ENCODE results near the gene RPL14.

RPL14 gene

DNA sequence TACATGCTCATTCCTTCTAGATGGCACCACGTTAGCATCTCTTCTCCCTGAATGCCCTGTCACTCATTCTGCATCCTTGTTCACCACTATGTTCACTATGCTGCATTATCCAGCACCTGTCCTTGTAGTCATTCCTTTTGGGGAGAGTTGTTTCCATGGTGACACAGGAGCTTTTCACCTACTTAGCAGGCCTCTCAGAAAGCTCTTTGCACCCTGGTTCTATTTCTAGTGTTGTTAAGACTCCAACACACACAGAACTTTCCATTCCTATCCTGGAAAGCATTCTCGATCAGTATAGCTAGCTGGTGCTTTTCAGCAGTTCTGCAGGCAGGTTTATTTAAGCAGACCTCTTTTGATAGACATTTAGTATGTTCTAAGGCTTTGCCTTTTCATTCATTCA, 6.7 kb upstream of the RPL14 start:
- no peaks in the 10 kb centered on the region for H3K9me3 ChIP-seq (ENCODE audit: control insufficient read depth, insufficient read depth, low read length)
- no peaks in the 10 kb centered on the region for H3K9me2 ChIP-seq (replicated peaks; ENCODE audit: control insufficient read depth, low read length)
- H3K4me3 ChIP-seq (ENCODE audit: low read length) = no peak overlapping the region
- no peak for TF ChIP-seq CTCF (IDR thresholded peaks at IDR 0.05; ENCODE audit: low read depth, low read length, poor library complexity, severe bottlenecking)
- no peaks in the 10 kb centered on the region for H3K27me3 ChIP-seq (ENCODE audit: control insufficient read depth, low read length)
- H3K4me1 ChIP-seq (ENCODE audit: control insufficient read depth, low read length) = peaks cover 20% of the 10 kb centered on the region
- H3F3A ChIP-seq (ENCODE audit: control insufficient read depth, insufficient read depth) = no peaks in the 10 kb centered on the region
- H3K36me3 ChIP-seq (ENCODE audit: control insufficient read depth, low read length) = no peaks in the 10 kb centered on the region
- no peaks in the 10 kb centered on the region for H4K20me1 ChIP-seq (ENCODE audit: control insufficient read depth, insufficient read depth, low read depth, low read length)
- H3K4me2 ChIP-seq (ENCODE audit: low read length) = no peak overlapping the region
- no peak overlapping the region for H3K27ac ChIP-seq (ENCODE audit: low read depth, low read length)
- H3K79me2 ChIP-seq (ENCODE audit: control insufficient read depth, low read length) = no peaks in the 10 kb centered on the region; the same call in 1 of the 2 replicates

- Histone ChIP-seq H3K36me3 (ENCODE audit: control insufficient read depth, low read length) (no peaks in the 10 kb centered on the region), H3K9me3 (ENCODE audit: control insufficient read depth, insufficient read depth, low read length) (no peaks in the 10 kb centered on the region), H3K4me2 (ENCODE audit: low read length) (no peak overlapping the region), H4K20me1 (ENCODE audit: control insufficient read depth, insufficient read depth, low read depth, low read length) (no peaks in the 10 kb centered on the region), H3K4me1 (ENCODE audit: control insufficient read depth, low read length) (peaks cover 27% of the 10 kb centered on the region), H3F3A (ENCODE audit: control insufficient read depth, insufficient read depth) (no peaks in the 10 kb centered on the region), H3K27me3 (ENCODE audit: control insufficient read depth, low read length) (no peaks in the 10 kb centered on the region), H3K9me2 (replicated peaks; ENCODE audit: control insufficient read depth, low read length) (no peaks in the 10 kb centered on the region), H3K79me2 (ENCODE audit: control insufficient read depth, low read length) (peaks cover 6% of the 10 kb centered on the region), H3K4me3 (ENCODE audit: low read length) (no peak overlapping the region), H3K27ac (ENCODE audit: low read depth, low read length) (no peak overlapping the region)
- TF ChIP-seq CTCF (IDR thresholded peaks at IDR 0.05; ENCODE audit: low read depth, low read length, poor library complexity, severe bottlenecking) = no peak
- no peak for TF ChIP-seq EZH2phosphoT487 (IDR thresholded peaks at IDR 0.05; ENCODE audit: borderline replicate concordance, low read length)
Measured at GRCh38 chr3:40451551-40451950, 5.6 kb upstream of the RPL14 start.

GRCh38 chr3:40452057-40452456, 5.1 kb upstream of the RPL14 start:
- H3K4me1 ChIP-seq (ENCODE audit: control insufficient read depth, low read length) = peaks cover 28% of the 10 kb centered on the region
- H3K9me3 ChIP-seq (ENCODE audit: control insufficient read depth, insufficient read depth, low read length) = no peaks in the 10 kb centered on the region
- H3K36me3 ChIP-seq (ENCODE audit: control insufficient read depth, low read length) = no peaks in the 10 kb centered on the region
- H3F3A ChIP-seq (ENCODE audit: control insufficient read depth, insufficient read depth) = no peaks in the 10 kb centered on the region
- peak overlapping the region; percentile 99 for H3K4me2 ChIP-seq (ENCODE audit: low read length)
- no peaks in the 10 kb centered on the region for H3K27me3 ChIP-seq (ENCODE audit: control insufficient read depth, low read length)
- no peaks in the 10 kb centered on the region for H4K20me1 ChIP-seq (ENCODE audit: control insufficient read depth, insufficient read depth, low read depth, low read length)
- TF ChIP-seq CTCF (IDR thresholded peaks at IDR 0.05; ENCODE audit: low read depth, low read length, poor library complexity, severe bottlenecking) (no peak), EZH2phosphoT487 (IDR thresholded peaks at IDR 0.05; ENCODE audit: borderline replicate concordance, low read length) (no peak)
- peak overlapping the region; percentile 88 for H3K4me3 ChIP-seq (ENCODE audit: low read length)
- H3K27ac ChIP-seq (ENCODE audit: low read depth, low read length) = no peak overlapping the region
- no peaks in the 10 kb centered on the region for H3K9me2 ChIP-seq (replicated peaks; ENCODE audit: control insufficient read depth, low read length)
- H3K79me2 ChIP-seq (ENCODE audit: control insufficient read depth, low read length) = peaks cover 12% of the 10 kb centered on the region

GRCh38 chr3:40452562-40452875, 4.6 kb upstream of the RPL14 start:
- Histone ChIP-seq H4K20me1 (ENCODE audit: control insufficient read depth, insufficient read depth, low read depth, low read length) (no peaks in the 10 kb centered on the region), H3K9me2 (replicated peaks; ENCODE audit: control insufficient read depth, low read length) (no peaks in the 10 kb centered on the region), H3K9me3 (ENCODE audit: control insufficient read depth, insufficient read depth, low read length) (no peaks in the 10 kb centered on the region), H3K36me3 (ENCODE audit: control insufficient read depth, low read length) (peaks cover 3% of the 10 kb centered on the region), H3K27ac (ENCODE audit: low read depth, low read length) (peak overlapping the region; percentile 34), H3F3A (ENCODE audit: control insufficient read depth, insufficient read depth) (no peaks in the 10 kb centered on the region), H3K4me2 (ENCODE audit: low read length) (peak overlapping the region; percentile 99), H3K4me1 (ENCODE audit: control insufficient read depth, low read length) (peaks cover 28% of the 10 kb centered on the region), H3K4me3 (ENCODE audit: low read length) (peak overlapping the region; percentile 88), H3K79me2 (ENCODE audit: control insufficient read depth, low read length) (peaks cover 16% of the 10 kb centered on the region), H3K27me3 (ENCODE audit: control insufficient read depth, low read length) (no peaks in the 10 kb centered on the region)
- TF ChIP-seq CTCF (IDR thresholded peaks at IDR 0.05; ENCODE audit: low read depth, low read length, poor library complexity, severe bottlenecking) = no peak
- no peak for TF ChIP-seq EZH2phosphoT487 (IDR thresholded peaks at IDR 0.05; ENCODE audit: borderline replicate concordance, low read length)

All from DOHH2 (cell line).